Right cardiac atrium (tissue), 5 donors: ENCODE data around the gene ARIH2. TPM values are rescaled to one million over a fixed set of nuclear protein-coding genes. Genes with fewer than 3 reads are reported as not detected.

Experiments used
- ATAC-seq, 2 donors: fragments of 200-7000 bp; cut with Tn5 transposase; one replicate each; pipeline versions ENCODE4 v1.8.0 to v1.9.1; 2020; ENCODE audit warnings: moderate library complexity in 2 of 2, mild to moderate bottlenecking in 1 of 2
- DNase-seq, 3 donors: peaks; one replicate each; pipeline ENCODE4 v3.0.0-alpha.2; 2020
- H3K27ac ChIP-seq: one replicate; pipeline ENCODE4 v1.5.1; 2013; ENCODE audit warnings: mild to moderate bottlenecking, low read length, control low read depth, moderate library complexity
- H3K27me3 ChIP-seq: one replicate; pipeline ENCODE4 v1.6.1; 2013; ENCODE audit not compliant: control insufficient read depth, insufficient read depth
- H3K4me1 ChIP-seq: one replicate; pipeline ENCODE4 v1.6.1; 2013; ENCODE audit warnings: low read length; ENCODE audit not compliant: control insufficient read depth, insufficient read depth
- H3K4me3 ChIP-seq: one replicate; pipeline ENCODE4 v1.5.1; 2013; ENCODE audit warnings: low read length, control low read depth
- H3K9me3 ChIP-seq: one replicate; pipeline ENCODE4 v1.6.1; 2013; ENCODE audit warnings: low read length; ENCODE audit not compliant: control insufficient read depth
- WGBS: extraction: QIAGEN DNeasy Blood & Tissue Kit; methylation state at CpG from one replicate; pipeline ENCODE4 v1.1.7; 2013; 5-methylcytosine and 5-hydroxymethylcytosine counted together
- intact Hi-C, 4 donors: fragments of 100-400 bp; cut with DNase I; formaldehyde crosslinking; loops; one replicate each; pipeline versions ENCODE4 v1.11.0 to v1.14.0; 2022 to 2023
- polyA plus RNA-seq: library from polyadenylated mRNA; stranded (reverse); fragments of 200-250 nt; gene quantifications from one replicate; pipeline ENCODE4 v1.2.3, GENCODE V29; 2013
- total RNA-seq, 4 donors: library from RNA; stranded (reverse); fragmentation: NEBNext Ultra II Directional; extraction: Animal tissue kit (Norgen Biotek cat#: 25700); gene quantifications; one replicate each; pipeline ENCODE4 v1.2.1, GENCODE V29; 2021
- donor health status: healthy with polysubstance abuse.
- donor health status: DM: no; HTN: yes; CAD: no.
- donor health status: DM: no; HTN: no; CAD: no.
- donor health status: DM: no; HTN: yes; CAD: no; lungs with severe emphysema.
- donor health status: DM: yes; HTN: yes; CAD: no.

The ARIH2 gene
- total and polyA plus RNA-seq, 5 donors: 62.2 to 122 (median 96.5) TPM

DNA sequence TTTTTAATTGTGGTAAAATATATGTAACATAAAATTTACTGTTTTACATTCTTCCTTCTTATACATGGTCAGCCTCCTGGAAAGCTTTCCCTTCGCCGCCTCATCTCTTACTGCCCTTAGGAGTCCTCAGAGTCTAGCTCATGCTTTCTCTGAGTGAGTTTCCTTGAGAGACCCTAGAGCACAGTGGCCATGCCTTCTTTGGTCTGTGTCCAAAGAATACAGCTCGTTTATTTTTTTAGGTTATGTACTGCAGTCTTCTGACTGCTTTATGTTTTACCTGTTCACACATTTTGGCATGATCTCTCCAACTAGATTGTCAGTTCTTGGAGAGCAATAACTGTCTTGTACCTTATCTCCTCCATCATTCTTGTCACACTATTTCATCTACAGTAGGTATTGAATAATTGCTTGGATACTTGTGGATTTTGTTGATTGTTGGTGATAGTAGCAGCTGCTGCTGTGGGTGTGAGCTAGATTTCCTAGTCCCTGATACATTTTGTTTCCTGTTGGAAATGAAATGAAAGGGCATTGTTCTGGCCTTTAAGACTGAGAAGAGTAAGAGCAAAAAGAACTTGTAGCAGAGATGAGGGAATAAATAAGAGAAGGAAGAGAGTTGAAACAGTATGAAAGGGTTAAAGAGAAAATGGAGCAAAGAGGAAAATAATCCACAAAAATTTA is 10.9 kb downstream of the ARIH2 start:
- Histone ChIP-seq H3K4me1 (peaks cover 4% of the 10 kb centered on the region), H3K9me3 (no peaks in the 10 kb centered on the region), H3K27me3 (no peaks in the 10 kb centered on the region), H3K27ac (peak overlapping the region; percentile 61), H3K4me3 (no peak overlapping the region)
- no peak for DNase-seq
- 52% methylated on average over 3 of the region's 3 CpGs for WGBS
- intact Hi-C loops: no loop called here
- ATAC-seq: peak in 1 of 2 donors; percentile 49

DNA sequence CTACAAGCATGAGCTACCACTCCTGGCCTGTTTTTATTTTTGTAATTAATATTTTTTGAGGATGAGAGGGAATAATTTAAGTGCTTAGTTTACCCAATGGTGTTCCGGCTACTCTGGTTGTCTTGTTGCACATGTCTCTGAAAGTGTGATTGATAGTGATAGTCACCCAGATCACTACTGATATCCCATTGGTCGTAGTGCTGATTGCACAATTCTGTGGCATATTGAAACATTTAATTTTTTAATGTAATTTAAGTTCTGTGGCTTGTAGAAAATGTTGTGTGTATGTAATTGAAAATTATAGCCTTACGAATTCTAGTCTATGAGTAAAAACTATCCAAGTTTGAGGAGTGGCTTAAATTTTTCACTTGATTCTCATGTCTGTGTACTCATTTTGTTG is 11.9 kb downstream of the ARIH2 start:
- WGBS: 86% methylated on average over 3 of the region's 3 CpGs
- DNase-seq (no peak), ATAC-seq (no peak)
- intact Hi-C loops: no loop called here
- Histone ChIP-seq H3K4me1 (peaks cover 4% of the 10 kb centered on the region), H3K9me3 (no peaks in the 10 kb centered on the region), H3K4me3 (no peak overlapping the region), H3K27me3 (no peaks in the 10 kb centered on the region), H3K27ac (no peak overlapping the region)

DNA sequence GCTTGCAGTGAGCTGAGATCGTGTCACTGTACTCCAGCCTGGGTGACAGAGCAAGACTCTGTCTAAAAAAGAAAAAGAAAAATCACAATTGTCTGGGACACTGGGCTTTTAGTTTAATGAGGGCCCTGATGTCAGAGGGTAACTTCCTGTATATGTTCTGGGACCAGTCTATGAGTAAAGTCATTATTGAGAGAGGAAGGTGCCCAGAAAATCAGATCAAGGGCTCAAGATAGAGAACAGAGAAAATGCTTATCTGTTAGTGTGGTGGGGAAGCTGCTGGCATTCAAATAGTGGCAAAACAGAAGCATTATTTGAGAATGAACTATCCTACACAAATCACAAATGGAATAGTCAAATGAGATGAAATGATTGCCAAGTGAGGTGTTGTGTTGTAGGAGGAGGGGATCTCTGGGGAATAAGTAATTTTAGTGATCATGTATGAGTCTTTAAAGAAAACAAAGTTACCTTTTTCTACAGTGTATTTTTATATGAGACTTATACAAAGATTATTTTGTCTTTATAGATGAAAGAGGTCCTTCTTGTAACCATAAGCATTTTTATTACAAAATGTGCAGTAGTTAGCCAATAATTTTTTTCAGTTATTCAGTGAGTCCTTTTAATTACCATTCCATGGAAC is 13.4 kb downstream of the ARIH2 start:
- ATAC-seq (no peak), DNase-seq (peak in 1 of 3 donors; percentile 19)
- H3K27ac ChIP-seq: peak overlapping the region; percentile 25
- H3K9me3 ChIP-seq: no peaks in the 10 kb centered on the region
- no peaks in the 10 kb centered on the region for H3K27me3 ChIP-seq
- H3K4me1 ChIP-seq: peaks cover 4% of the 10 kb centered on the region
- intact Hi-C loops: no loop called here
- WGBS: 50% methylated on average over 1 of the region's 1 CpG
- H3K4me3 ChIP-seq: no peak overlapping the region

DNA sequence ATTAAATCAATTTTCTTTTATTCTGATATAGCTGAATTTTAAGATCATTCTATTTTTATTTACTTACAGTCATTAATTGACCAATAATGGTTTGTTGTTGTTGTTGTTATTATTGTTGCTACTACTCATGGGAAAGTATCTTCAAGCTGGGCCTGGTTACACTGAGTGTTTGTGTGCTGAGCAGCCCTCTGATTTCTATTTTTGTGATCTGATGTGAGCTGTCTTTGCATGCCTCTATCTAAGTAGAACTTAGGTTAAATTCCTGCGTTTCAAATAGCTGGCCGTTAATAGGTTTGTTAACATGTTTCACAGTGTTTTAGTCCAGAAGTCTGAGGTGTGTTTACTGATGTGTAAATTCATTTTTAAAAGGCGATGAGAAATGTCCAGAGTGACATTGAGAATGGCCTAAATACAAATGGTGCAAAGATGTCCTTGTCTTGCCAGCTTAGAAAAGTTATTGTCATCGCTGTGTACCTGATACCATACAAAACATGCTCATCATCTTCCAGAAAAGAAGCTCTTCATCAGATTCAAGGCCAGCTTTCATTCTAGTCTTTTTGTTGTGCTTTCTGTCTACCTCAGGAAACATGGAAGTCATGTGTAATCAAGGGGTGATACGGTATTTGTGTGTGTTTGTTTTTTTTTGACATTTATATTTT is 15.8 kb downstream of the ARIH2 start:
- no peak overlapping the region for H3K27ac ChIP-seq
- 69% methylated on average over 5 of the region's 5 CpGs for WGBS
- DNase-seq (no peak), ATAC-seq (peak; percentile 57 to 76)
- H3K27me3 ChIP-seq: no peaks in the 10 kb centered on the region
- intact Hi-C loops: no loop called here
- H3K4me3 ChIP-seq: no peak overlapping the region
- no peaks in the 10 kb centered on the region for H3K9me3 ChIP-seq
- no peaks in the 10 kb centered on the region for H3K4me1 ChIP-seq

DNA sequence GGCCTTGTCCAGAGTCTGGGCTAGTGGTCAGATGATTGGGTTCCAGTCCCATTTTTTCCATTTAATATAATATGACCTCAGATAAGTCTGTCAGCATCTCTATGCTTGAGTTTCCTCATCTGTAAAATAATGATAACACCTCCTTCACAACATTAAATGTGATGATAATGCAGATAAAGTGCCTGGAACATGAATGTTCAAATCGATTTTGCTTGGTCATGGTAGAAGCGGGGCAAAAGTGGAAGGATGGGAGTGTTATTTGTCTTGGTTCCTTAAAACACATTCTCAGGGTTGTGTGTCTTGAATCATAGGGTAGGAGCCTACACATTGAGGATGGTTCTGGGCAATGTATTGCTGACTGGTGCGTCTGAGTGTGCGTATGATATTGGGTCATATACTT is 16.9 kb downstream of the ARIH2 start:
- intact Hi-C loops: no loop called here

DNA sequence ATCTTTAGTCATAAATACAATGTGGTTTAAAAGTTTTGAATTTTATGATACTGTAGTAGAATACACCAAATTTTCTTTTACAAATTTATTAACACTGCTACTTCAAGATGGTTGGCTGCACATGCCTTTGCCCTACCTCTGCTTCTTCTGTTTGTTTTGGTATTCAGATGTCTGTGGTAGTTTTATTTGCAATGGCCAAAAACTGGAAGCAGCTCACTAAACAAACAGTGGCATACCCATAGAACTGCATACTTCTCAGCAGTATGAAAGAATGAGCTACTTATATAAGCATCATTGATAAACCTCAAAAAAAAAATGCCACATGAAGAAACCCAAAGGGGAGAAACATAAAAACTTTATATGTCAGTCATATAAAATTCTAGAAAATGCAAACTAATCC is 19.5 kb downstream of the ARIH2 start:
- no peaks in the 10 kb centered on the region for H3K27me3 ChIP-seq
- no peak overlapping the region for H3K27ac ChIP-seq
- ATAC-seq (no peak), DNase-seq (no peak)
- H3K4me1 ChIP-seq: no peaks in the 10 kb centered on the region
- intact Hi-C loops: no loop called here
- H3K4me3 ChIP-seq: no peak overlapping the region
- no peaks in the 10 kb centered on the region for H3K9me3 ChIP-seq

More for the DNA sequence above, 16.9 kb downstream of the ARIH2 start:
- WGBS: 88% methylated on average over 4 of the region's 4 CpGs
- H3K27ac ChIP-seq: peak overlapping the region; percentile 42
- no peaks in the 10 kb centered on the region for H3K9me3 ChIP-seq
- H3K4me1 ChIP-seq: no peaks in the 10 kb centered on the region
- ATAC-seq (no peak), DNase-seq (no peak)
- no peaks in the 10 kb centered on the region for H3K27me3 ChIP-seq
- peak overlapping the region; percentile 26 for H3K4me3 ChIP-seq

DNA sequence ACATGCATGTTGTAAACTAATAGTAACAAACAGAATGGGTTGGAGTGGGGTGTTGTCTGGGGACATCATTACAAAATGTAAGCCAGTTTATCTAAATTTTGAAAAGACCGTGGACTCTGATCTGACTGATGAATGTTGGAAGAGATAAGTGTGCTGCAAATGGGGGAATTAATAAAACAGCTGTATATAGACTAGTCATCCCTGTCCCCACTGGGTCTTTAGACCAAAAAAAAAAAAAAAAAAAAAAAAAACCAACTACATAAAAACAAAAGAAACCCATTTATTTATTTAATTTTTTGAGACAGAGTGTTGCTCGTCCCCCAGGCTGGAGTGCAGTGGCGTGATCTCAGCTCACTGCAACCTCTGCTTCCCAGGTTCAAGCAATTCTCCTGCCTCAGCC is 20.0 kb downstream of the ARIH2 start:
- WGBS: 93% methylated on average over 3 of the region's 3 CpGs

DNA sequence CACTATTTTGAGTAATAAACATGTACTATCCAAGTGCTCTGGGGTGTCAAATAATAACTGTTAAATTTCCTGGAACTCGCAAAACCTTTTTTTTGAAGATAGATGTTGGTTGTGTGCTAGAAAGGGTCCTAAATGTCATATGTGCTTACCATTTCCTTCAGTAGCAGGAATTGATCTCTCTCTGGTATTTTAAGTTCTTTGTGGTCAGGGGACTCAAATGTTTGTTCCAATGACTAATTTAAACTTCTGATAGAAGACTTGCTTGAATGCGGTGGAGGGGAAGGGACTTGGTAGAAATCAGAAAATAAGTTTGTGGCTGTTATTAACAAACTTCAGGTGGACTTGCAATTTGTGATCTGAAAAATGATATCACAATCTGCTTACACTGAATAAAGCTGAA is 26.8 kb downstream of the ARIH2 start:
- WGBS: 85% methylated on average over 2 of the region's 2 CpGs
- no peaks in the 10 kb centered on the region for H3K27me3 ChIP-seq
- peak overlapping the region; percentile 26 for H3K27ac ChIP-seq
- H3K4me1 ChIP-seq: peaks cover 2% of the 10 kb centered on the region
- no peak for DNase-seq
- ATAC-seq: no peak
- no peak overlapping the region for H3K4me3 ChIP-seq
- intact Hi-C loops: no loop called here
- H3K9me3 ChIP-seq: no peaks in the 10 kb centered on the region

More for the DNA sequence above, 20.0 kb downstream of the ARIH2 start:
- no peak for ATAC-seq
- H3K27me3 ChIP-seq: no peaks in the 10 kb centered on the region
- no peak overlapping the region for H3K27ac ChIP-seq
- intact Hi-C loops: no loop called here
- H3K9me3 ChIP-seq: no peaks in the 10 kb centered on the region
- no peak overlapping the region for H3K4me3 ChIP-seq
- no peaks in the 10 kb centered on the region for H3K4me1 ChIP-seq
- DNase-seq: no peak

DNA sequence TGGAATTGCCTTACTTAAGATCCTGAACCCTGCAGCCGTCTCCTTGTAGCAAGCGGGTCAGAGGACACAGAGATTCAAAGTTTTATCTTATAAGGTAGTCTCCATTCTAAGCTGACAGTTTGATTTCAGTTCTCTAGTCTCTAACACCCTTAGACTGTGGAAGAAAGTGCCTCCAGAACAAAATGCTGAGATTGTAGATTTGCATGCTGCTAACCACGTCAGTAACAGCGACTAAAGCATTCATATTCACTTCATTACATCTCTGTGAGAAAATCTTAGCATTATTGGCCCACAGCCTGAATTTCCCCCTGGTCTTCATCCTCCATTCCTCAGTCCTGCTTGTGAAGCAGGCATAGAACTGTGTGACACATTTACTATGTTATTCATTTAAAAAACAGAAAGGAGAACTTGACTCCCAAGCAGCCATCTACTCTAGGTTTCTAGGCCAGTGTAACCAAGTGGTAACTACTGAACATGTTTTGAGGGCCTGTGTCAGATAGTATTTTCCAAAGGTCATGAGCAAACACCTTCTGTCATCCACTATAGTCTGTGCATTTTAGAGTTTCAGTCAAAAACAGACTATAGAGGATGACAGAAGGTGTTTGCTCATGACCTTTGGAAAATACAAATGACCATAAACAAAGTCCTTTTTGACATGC is 27.4 kb downstream of the ARIH2 start:
- DNase-seq: no peak
- intact Hi-C loops: no loop called here
- Histone ChIP-seq H3K4me3 (no peak overlapping the region), H3K4me1 (peaks cover 2% of the 10 kb centered on the region), H3K27me3 (no peaks in the 10 kb centered on the region), H3K9me3 (no peaks in the 10 kb centered on the region), H3K27ac (peak overlapping the region; percentile 26)
- WGBS: 76% methylated on average over 4 of the region's 4 CpGs
- ATAC-seq: no peak

DNA sequence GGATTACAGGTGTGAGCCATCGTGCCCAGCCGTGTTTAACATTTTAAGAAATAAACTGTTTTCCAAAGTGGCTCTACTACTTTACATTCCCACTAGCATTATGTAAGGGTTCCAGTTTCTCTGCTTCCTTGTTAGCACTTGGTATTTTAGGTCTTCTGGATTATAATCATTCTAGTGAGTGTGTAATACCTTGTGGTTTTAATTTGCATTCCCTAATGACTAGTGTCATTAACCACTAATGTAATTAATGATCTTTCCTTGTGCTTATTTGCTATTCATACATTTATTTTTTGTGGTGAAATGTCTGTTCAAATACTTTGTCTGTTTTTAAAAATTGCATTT is 30.7 kb downstream of the ARIH2 start:
- H3K9me3 ChIP-seq: no peaks in the 10 kb centered on the region
- no peaks in the 10 kb centered on the region for H3K27me3 ChIP-seq
- WGBS: 52% methylated on average over 2 of the region's 2 CpGs
- ATAC-seq (no peak), DNase-seq (no peak)
- H3K4me3 ChIP-seq: no peak overlapping the region
- intact Hi-C loops: no loop called here
- H3K4me1 ChIP-seq: peaks cover 2% of the 10 kb centered on the region
- H3K27ac ChIP-seq: peak overlapping the region; percentile 82

DNA sequence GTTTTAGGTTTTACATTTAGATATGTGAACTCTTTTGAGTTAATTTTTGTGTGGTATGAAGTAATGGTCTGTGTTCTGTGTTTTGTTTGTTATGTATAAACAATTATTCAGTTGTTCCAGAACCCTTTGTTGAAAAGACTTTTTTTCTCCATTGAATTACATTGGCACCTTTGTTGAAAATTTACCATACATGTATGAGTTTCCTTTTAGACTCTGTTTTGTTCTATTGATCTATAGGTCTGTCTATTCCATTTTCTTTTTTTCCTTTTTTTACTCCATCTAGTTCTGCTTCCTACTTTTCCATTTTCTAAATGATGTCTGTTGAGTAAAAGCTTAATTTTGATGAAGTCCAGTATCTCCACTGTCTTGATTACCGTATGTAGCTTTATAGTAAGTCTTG is 31.4 kb downstream of the ARIH2 start:
- Histone ChIP-seq H3K27me3 (no peaks in the 10 kb centered on the region), H3K4me1 (peaks cover 2% of the 10 kb centered on the region), H3K9me3 (no peaks in the 10 kb centered on the region), H3K27ac (no peak overlapping the region), H3K4me3 (no peak overlapping the region)
- no peak for DNase-seq
- ATAC-seq: no peak
- WGBS: 70% methylated on average over 1 of the region's 1 CpG
- intact Hi-C loops: no loop called here
